GM18951 (cell line): ENCODE results near the gene TUBA4B.

Experiments used
- POLR2A ChIP-seq: IDR thresholded peaks from 4 replicates; pipeline ENCODE4 v1.6.1; 2011; ENCODE audit warnings: mild to moderate bottlenecking; ENCODE audit not compliant: insufficient read length, insufficient read depth; ENCODE audit errors: extremely low read depth
- in situ Hi-C: fragments of 300-500 bp; cut with MboI; formaldehyde crosslinking; loops from one replicate; pipeline ENCODE4 v1.12.0; 2022; ENCODE audit warnings: low sequenced_read_pairs, mixed read lengths, inconsistent platforms; ENCODE audit not compliant: unreplicated experiment

The TUBA4B gene

GRCh38 chr2:219213026-219213415, 40.0 kb upstream of the TUBA4B start:
- TF ChIP-seq POLR2A: no peak
- in situ Hi-C loops: loop anchor here (5.0 kb wide), 1 partner anchor 51 kb away; the partner anchor contains the start of gene NHEJ1

GRCh38 chr2:219213486-219214071, 39.5 kb upstream of the TUBA4B start:
- in situ Hi-C loops: loop anchor here (5.0 kb wide), 1 partner anchor 51 kb away; the partner anchor contains the start of gene NHEJ1
- no peak for TF ChIP-seq POLR2A

- in situ Hi-C loops: loop anchor here (5.0 kb wide), 1 partner anchor 52 kb away; the partner anchor contains the start of gene NHEJ1
- no peak for TF ChIP-seq POLR2A
Measured at GRCh38 chr2:219214141-219214540, 38.9 kb upstream of the TUBA4B start.

GRCh38 chr2:219214786-219215185, 38.3 kb upstream of the TUBA4B start:
- TF ChIP-seq POLR2A: no peak
- in situ Hi-C loops: loop anchor here (5.0 kb wide), 1 partner anchor 52 kb away; the partner anchor contains the start of gene NHEJ1

GRCh38 chr2:219215871-219216534, 37.0 kb upstream of the TUBA4B start:
- in situ Hi-C loops: no loop called here
- TF ChIP-seq POLR2A: no peak

GRCh38 chr2:219216535-219216915, 36.5 kb upstream of the TUBA4B start:
- in situ Hi-C loops: no loop called here
- no peak for TF ChIP-seq POLR2A

- in situ Hi-C loops: no loop called here
Measured at GRCh38 chr2:219218217-219218731, 34.8 kb upstream of the TUBA4B start.

GRCh38 chr2:219218732-219219701, 34.0 kb upstream of the TUBA4B start, which contains the start of gene ABCB6:
Gene ABCB6 (minus strand): TSS chr2:219218958. CDS start chr2:219218673, 285 bp downstream.
- TF ChIP-seq POLR2A: peak; percentile 93
- in situ Hi-C loops: no loop called here

More at GRCh38 chr2:219218217-219218731, 34.8 kb upstream of the TUBA4B start:
- TF ChIP-seq POLR2A: no peak

GRCh38 chr2:219219784-219220532, 33.1 kb upstream of the TUBA4B start:
- in situ Hi-C loops: no loop called here

GRCh38 chr2:219220652-219221402, 32.2 kb upstream of the TUBA4B start:
- in situ Hi-C loops: no loop called here
- TF ChIP-seq POLR2A: no peak

More at GRCh38 chr2:219219784-219220532, 33.1 kb upstream of the TUBA4B start:
- no peak for TF ChIP-seq POLR2A

GRCh38 chr2:219221957-219222518, 31.0 kb upstream of the TUBA4B start:
- in situ Hi-C loops: no loop called here
- TF ChIP-seq POLR2A: no peak
